HG03196 (cell line): ENCODE results near the gene SLC35F1.
"Not testable (repeated sequence)": the region's sequence is repeated elsewhere in the genome, so short reads cannot be mapped to it uniquely, and the experiment has no call there.

Source experiments
- ATAC-seq: cut with Tn5 transposase; IDR thresholded peaks from one replicate; pipeline ENCODE4 v1.9.1; 2021; ENCODE audit not compliant: unreplicated experiment

The SLC35F1 gene

DNA sequence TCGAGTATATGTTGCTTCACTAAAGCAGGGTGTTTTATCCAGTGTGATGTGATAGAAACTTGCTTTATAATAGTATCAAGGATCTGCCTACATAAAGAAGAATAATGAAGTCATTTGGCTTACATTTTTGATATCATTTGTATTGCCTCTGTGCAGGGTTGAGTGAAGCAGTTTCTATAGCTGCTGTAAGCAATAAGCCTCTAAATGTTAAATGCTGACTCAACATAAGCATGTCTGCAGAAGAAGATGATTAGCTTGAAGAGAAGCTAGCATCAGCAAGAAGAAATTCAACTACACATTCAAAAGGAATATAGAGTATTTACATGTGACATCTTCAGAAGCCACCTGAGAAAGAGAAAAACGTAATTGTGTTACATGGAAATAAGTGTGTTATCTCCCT, 17.6 kb downstream of the SLC35F1 start:
- ATAC-seq: no peak

GRCh38 chr6:117927866-117928265, 20.8 kb downstream of the SLC35F1 start:
- no peak for ATAC-seq

GRCh38 chr6:117928833-117929232, 21.8 kb downstream of the SLC35F1 start:
- no peak for ATAC-seq

GRCh38 chr6:117929501-117929900, 22.4 kb downstream of the SLC35F1 start:
- no peak for ATAC-seq

DNA sequence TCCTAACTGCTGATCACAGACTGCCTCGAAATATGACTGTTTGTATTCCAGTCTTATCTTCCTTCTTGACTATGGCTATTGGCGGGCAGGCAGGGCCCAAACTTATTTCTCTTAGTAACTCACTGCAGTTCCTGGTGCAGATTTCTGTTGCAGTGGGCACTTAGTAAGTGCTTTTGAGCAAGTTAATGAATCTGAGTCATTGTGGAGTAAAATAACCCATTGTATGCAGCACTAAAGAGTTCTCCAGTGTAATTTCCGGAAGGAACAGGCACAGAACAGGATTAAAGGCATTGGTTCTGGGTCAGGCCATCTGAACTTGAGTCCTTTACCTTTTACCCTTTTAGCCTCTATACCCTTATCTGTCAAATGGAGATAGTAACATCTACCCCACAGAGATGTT, 23.6 kb downstream of the SLC35F1 start:
- no peak for ATAC-seq

DNA sequence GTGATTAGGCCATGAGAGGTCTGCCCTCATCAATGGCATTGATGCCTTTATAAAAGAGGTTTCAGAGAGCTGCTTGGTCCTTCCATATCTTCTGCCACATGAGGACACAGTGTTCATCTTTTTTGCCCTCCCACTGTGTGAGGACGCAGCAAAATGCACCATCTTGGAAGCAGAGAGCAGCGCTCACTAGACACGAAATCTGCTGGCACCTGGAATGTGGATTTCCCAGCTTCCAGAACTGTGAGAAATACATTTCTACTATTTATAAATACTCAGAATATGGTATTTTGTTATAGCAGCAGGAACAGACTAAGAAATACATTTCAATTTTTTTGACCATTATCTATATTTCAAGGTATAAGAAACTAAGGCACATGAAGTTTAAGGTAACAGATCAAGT, 24.9 kb downstream of the SLC35F1 start:
- ATAC-seq: no peak

DNA sequence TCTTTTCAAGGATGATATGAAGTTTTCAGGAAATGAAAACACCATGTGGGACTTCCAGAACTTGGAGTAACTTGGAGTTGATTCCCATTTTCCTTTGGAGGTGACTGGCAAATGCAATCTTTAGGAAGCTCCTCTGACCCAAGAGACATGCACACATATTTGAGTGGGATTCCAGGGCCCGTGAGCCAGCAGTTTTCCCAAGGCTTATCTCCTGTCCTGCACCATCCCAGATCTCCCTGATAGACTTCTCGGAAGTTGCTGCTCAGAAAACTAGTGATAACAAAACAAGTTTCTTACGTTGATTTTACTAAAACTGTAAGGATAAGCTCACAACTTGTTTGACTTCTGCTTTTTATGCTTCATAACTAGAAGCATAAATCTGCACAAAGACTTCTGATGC, 25.6 kb downstream of the SLC35F1 start:
- no peak for ATAC-seq

DNA sequence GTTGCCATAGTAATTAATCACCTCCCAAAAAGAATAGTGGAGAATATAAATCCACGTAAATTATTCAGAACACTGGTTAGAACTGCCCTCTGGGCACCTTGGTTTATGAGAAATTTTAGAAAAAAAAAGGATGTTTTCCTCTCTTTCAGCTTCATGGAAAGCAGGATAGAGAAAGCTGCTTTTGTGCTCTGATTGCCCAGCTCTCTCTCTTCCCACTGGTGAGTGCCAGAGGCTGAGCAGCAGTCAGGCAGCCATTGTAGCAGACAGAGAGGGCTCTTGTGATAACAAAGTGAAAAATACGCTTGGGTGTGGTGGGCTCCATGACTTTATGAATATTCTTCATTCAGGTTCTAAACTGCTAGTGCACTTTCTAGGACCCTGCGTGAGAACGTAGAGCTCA, 26.4 kb downstream of the SLC35F1 start:
- ATAC-seq: no peak

- ATAC-seq: no peak
Observed at GRCh38 chr6:117938311-117938995, 31.4 kb downstream of the SLC35F1 start.

DNA sequence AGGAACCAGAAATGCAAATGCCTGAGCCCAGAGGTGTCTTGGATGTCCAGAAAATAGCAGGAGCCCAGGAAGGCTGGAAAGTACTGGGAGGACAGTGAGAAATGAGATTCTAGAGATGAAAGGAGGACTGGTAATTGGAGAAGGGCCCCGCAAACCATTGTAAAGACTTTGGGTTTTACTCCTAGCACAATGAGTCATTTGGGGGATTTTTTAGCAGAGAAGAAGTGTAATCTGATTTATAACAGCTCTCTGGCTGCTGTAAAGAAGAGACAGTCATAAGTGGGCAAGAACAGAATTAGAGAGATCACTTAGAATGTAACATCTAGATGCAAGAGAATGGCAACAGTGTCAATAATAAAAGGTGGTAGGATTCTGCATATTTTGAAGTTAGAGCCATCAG, 40.2 kb downstream of the SLC35F1 start:
- no peak for ATAC-seq

DNA sequence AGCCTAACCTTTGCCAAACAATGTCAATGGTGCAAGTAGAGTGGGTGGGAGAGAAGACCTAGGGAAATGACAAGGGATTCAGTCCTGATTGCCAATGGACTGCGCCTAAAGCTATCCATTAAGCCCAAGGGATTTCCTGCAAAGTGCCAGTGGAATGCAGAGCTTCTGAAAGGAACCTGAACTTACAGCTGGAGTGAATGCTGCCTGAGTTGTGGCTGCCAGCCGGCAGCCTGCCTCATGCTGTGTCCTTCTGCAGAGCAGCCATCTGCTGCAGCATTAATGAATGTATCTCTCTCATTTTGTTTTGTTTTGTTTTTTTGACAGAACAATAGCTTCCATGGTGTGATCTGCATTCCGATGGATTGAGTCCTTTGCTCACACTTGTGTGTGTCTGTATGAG, 44.7 kb downstream of the SLC35F1 start:
- no peak for ATAC-seq

DNA sequence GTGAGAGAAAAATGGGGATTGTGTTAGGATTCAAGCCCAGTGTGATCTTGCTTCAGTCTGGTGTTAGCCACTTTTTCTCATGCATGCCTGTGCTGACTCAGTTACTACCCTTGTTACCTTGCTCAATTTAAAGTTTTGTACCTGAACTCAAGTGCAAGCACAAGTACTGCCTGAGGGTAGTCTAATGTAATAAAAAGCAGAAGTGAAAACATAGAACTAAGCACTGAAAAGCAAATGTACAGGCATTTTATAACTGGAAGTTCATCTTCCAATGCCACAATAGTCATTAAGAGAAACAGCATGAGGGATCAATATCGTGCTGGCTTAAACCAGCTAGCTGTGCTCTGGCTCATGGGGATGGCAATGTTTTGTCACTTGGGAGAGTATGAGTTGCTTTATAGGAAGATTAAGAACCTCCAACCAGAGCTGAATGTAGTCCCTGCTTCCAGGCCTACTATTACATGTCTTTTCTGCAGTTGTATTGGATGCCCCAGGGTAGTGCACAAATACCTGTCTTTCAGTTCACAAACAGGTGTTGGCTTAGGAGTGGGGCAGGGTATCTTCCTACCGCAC, 48.7 kb downstream of the SLC35F1 start:
- no peak for ATAC-seq

- no peak for ATAC-seq
Observed at GRCh38 chr6:117956386-117956785, 49.3 kb downstream of the SLC35F1 start.

DNA sequence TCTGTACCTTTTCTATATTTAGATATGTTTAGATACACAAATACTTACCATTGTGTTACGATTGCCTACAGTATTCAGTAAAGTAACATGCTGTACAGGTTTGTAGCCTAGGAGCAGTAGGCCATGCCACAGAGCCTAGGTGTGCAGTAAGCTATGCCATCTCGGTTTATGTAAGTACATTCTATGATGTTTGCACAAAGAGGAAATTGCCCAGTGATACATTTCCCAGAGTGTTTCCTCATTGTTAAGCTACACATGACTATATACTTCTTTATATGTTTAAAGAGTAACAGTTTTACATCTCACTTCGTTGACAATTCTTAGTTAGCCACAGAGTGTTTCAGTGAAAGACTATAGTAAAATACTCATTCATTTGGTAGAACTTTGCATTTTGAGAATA, 51.5 kb downstream of the SLC35F1 start:
- no peak for ATAC-seq

GRCh38 chr6:117960877-117961276, 53.8 kb downstream of the SLC35F1 start:
- ATAC-seq: no peak

- no peak for ATAC-seq
Observed at GRCh38 chr6:117961301-117961700, 54.2 kb downstream of the SLC35F1 start.

DNA sequence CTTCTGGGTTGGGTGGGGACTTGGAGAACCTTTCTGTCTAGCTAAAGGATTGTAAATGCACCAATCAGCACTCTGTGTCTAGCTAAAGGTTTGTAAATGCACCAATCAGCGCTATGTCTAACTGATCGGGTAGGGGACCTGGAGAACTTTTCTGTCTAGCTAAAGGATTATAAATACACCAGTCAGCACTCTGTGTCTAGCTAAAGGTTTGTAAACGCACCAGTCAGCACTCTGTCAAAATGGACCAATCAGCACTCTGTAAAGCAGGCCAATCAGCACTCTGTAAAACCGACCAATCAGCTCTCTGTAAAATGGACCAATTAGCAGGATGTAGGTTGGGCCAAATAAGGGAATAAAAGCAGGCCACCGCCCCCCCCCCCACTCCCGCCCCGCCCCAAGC, 58.7 kb downstream of the SLC35F1 start:
- not testable (repeated sequence) for ATAC-seq

- no peak for ATAC-seq
Observed at GRCh38 chr6:117971637-117972036, 64.6 kb downstream of the SLC35F1 start.

GRCh38 chr6:117974914-117975627, 68.0 kb downstream of the SLC35F1 start:
- ATAC-seq: no peak

DNA sequence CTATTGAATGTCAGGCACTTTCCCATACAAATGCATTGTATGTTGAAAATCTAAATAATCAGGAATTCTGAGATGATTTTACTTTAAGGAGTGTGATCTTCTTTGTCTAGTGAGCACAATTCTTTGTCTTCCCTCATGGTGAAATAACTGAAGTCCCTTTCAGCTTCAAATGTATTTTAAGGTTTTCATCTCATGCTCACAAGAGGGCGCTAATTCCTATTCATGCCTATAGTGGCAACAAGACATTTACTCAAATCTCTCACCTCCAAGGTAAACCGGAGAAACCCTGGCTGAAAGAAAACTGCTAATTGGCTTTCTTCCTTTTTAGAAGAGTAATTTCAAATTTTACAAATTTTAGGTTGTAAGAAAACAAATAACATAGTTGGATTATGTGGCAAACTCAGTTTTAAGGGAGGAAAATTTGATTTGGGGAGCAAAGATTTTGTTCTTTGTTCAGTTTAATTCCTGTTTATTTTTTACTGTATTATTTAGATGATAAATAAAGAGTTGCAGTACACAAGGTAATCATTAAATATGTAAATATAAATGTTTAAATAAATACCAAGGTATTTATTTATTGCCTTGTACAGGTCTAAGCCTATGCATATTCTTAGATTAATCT, 69.1 kb downstream of the SLC35F1 start:
- ATAC-seq: no peak

DNA sequence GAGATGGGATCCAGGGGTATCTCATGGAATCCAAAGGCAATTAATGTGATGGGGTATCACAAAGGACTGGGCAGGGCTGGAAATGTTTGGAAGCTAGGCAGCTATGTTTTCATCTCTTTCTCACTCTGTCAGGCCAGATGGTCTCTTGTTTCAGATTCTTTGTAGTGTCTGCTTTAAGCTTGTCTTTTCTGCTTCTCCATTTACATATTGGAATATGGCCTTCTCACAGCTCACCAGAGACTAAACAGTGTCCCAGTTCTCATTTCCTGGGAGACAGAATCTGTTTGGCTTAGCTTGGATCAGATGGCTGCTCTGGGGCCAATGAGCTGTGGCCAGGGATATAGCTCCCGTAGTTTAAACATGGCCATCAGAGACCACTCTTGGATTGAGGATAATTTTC, 78.9 kb downstream of the SLC35F1 start:
- ATAC-seq: no peak

GRCh38 chr6:117986396-117986795, 79.3 kb downstream of the SLC35F1 start:
- no peak for ATAC-seq
